Head of caudate nucleus (tissue), 42 donors: ENCODE data around the gene NARF.

Experiments used
- DNase-seq, 42 donors: peaks; one replicate each; pipeline versions ENCODE4 v3.0.0 to v3.0.0-alpha.2; 2020 to 2021; ENCODE audit warnings: mixed read lengths in 7 of 42
- intact Hi-C: fragments of 100-400 bp; cut with DNase I; formaldehyde crosslinking; loops from one replicate; pipeline ENCODE4 v1.15.0; 2022

NARF gene

GRCh38 chr17:82461827-82462524 is 3.4 kb downstream of the NARF start:
- intact Hi-C loops: no loop called here
- DNase-seq: no peak

- intact Hi-C loops: no loop called here
- DNase-seq: no peak
Observed at GRCh38 chr17:82463391-82463790, 4.8 kb downstream of the NARF start.

- DNase-seq: no peak
- intact Hi-C loops: no loop called here
Observed at GRCh38 chr17:82463925-82464566, 5.5 kb downstream of the NARF start.

GRCh38 chr17:82464567-82464929 is 6.0 kb downstream of the NARF start:
- intact Hi-C loops: no loop called here
- DNase-seq: no peak

GRCh38 chr17:82465023-82465603 is 6.6 kb downstream of the NARF start:
- peak in 2 of 42 donors; percentile 26 to 43 for DNase-seq
- intact Hi-C loops: no loop called here

GRCh38 chr17:82468692-82469091 is 10.2 kb downstream of the NARF start:
- intact Hi-C loops: no loop called here

GRCh38 chr17:82470065-82470464 is 11.5 kb downstream of the NARF start:
- intact Hi-C loops: no loop called here
- DNase-seq: no peak

More at GRCh38 chr17:82468692-82469091, 10.2 kb downstream of the NARF start:
- no peak for DNase-seq

- no peak for DNase-seq
- intact Hi-C loops: no loop called here
Observed at GRCh38 chr17:82474223-82475010, 15.9 kb downstream of the NARF start.

GRCh38 chr17:82475458-82475857 is 16.9 kb downstream of the NARF start:
- no peak for DNase-seq

GRCh38 chr17:82477934-82478333 is 19.4 kb downstream of the NARF start:
- no peak for DNase-seq
- intact Hi-C loops: no loop called here

More at GRCh38 chr17:82475458-82475857, 16.9 kb downstream of the NARF start:
- intact Hi-C loops: no loop called here

- intact Hi-C loops: no loop called here
- no peak for DNase-seq
Observed at GRCh38 chr17:82479602-82480001, 21.1 kb downstream of the NARF start.

- DNase-seq: no peak
- intact Hi-C loops: no loop called here
Observed at GRCh38 chr17:82480318-82480717, 21.8 kb downstream of the NARF start.

GRCh38 chr17:82483204-82483660 is 24.7 kb downstream of the NARF start:
- no peak for DNase-seq

GRCh38 chr17:82483836-82484235 is 25.3 kb downstream of the NARF start:
- DNase-seq: no peak
- intact Hi-C loops: no loop called here

More at GRCh38 chr17:82483204-82483660, 24.7 kb downstream of the NARF start:
- intact Hi-C loops: no loop called here

- no peak for DNase-seq
- intact Hi-C loops: no loop called here
Observed at GRCh38 chr17:82486231-82487094, 27.9 kb downstream of the NARF start.

- intact Hi-C loops: no loop called here
- DNase-seq: peak in 4 of 42 donors; percentile 14 to 24 (median 18)
Observed at GRCh38 chr17:82487910-82488309, 29.4 kb downstream of the NARF start.

GRCh38 chr17:82489117-82489516 is 30.6 kb downstream of the NARF start:
- intact Hi-C loops: no loop called here

GRCh38 chr17:82489851-82490511 is 31.4 kb downstream of the NARF start:
- intact Hi-C loops: no loop called here
- no peak for DNase-seq

More at GRCh38 chr17:82489117-82489516, 30.6 kb downstream of the NARF start:
- peak in 34 of 42 donors; percentile 21 to 77 (median 46) for DNase-seq
